ENCODE results near the gene IFNGR1.

- TF ChIP-seq POLR2A (IDR thresholded peaks at IDR 0.05; ENCODE audit: low read length): no peak
- TF ChIP-seq CTCF (IDR thresholded peaks at IDR 0.05): no peak
- TF ChIP-seq HDAC2 (IDR thresholded peaks at IDR 0.05): no peak
- TF ChIP-seq BCL3 (IDR thresholded peaks at IDR 0.05): no peak
- TF ChIP-seq PHF8 (IDR thresholded peaks at IDR 0.05; ENCODE audit: borderline replicate concordance, low read depth): no peak
- no peak for TF ChIP-seq RAD21 (conservative IDR thresholded peaks at IDR 0.05 in 1 of 2, IDR thresholded peaks at IDR 0.05 in 1 of 2)
- no peak for TF ChIP-seq MAX (IDR thresholded peaks at IDR 0.05)
- TF ChIP-seq SREBF2 (IDR thresholded peaks at IDR 0.05): no peak
- TF ChIP-seq RCOR1 (IDR thresholded peaks at IDR 0.05; ENCODE audit: low read depth, low read length): no peak
- no peak for TF ChIP-seq EP300 (IDR thresholded peaks at IDR 0.05)
- TF ChIP-seq KDM1A (IDR thresholded peaks at IDR 0.05; ENCODE audit: low read depth): no peak
- no peak for TF ChIP-seq MAFK (IDR thresholded peaks at IDR 0.05; ENCODE audit: partially characterized antibody)
- TF ChIP-seq PBX3 (IDR thresholded peaks at IDR 0.05): no peak
- no peak for TF ChIP-seq E2F6 (IDR thresholded peaks at IDR 0.05; ENCODE audit: borderline replicate concordance, low read depth)
Observed at GRCh38 chr6:137201006-137201405, 18.2 kb downstream of the IFNGR1 start.
